KMS-11 (cell line): ENCODE results near the gene KCNQ1.

Experiments used
- H2AFZ ChIP-seq: fragments of 200-600 bp; sonication (generic); 2 replicates; pipeline ENCODE4 v1.6.1; 2016; ENCODE audit warnings: antibody characterized with exemption, mixed run types, low read depth
- H3K27ac ChIP-seq: fragments of 200-600 bp; sonication (generic); 2 replicates; pipeline ENCODE4 v1.6.1; 2016; ENCODE audit warnings: mild to moderate bottlenecking, mixed run types
- H3K27me3 ChIP-seq: fragments of 200-600 bp; sonication (generic); 2 replicates; pipeline ENCODE4 v1.6.1; 2017; ENCODE audit warnings: mild to moderate bottlenecking, low read depth, mixed run types, moderate library complexity; ENCODE audit not compliant: insufficient read depth
- H3K36me3 ChIP-seq: fragments of 200-600 bp; sonication (generic); 2 replicates; pipeline ENCODE4 v1.6.1; 2017; ENCODE audit warnings: mild to moderate bottlenecking, mixed run types; ENCODE audit not compliant: insufficient read depth
- H3K4me1 ChIP-seq: fragments of 200-600 bp; sonication (generic); 2 replicates; pipeline ENCODE4 v1.6.1; 2016; ENCODE audit warnings: mild to moderate bottlenecking, low read depth, mixed run types; ENCODE audit not compliant: poor library complexity, severe bottlenecking
- H3K4me2 ChIP-seq: fragments of 200-600 bp; sonication (generic); 2 replicates; pipeline ENCODE4 v1.7.0; 2016; ENCODE audit warnings: mild to moderate bottlenecking, mixed run types
- H3K4me3 ChIP-seq: fragments of 200-600 bp; sonication (generic); IDR thresholded peaks from 2 replicates; pipeline ENCODE4 v1.6.1; 2017; ENCODE audit warnings: low read depth, low read length, mixed read lengths; ENCODE audit not compliant: insufficient read depth
- H3K79me2 ChIP-seq: fragments of 200-600 bp; sonication (generic); 2 replicates; pipeline ENCODE4 v1.6.1; 2016; ENCODE audit warnings: low read depth, mixed run types; ENCODE audit not compliant: insufficient read depth
- H3K9ac ChIP-seq: fragments of 200-600 bp; sonication (generic); 2 replicates; pipeline ENCODE4 v1.6.1; 2016; ENCODE audit warnings: mild to moderate bottlenecking, mixed run types
- H4K20me1 ChIP-seq: fragments of 200-600 bp; sonication (generic); 2 replicates; pipeline ENCODE4 v1.6.1; 2016; ENCODE audit warnings: mild to moderate bottlenecking, mixed run types; ENCODE audit not compliant: insufficient read depth
- CTCF ChIP-seq: fragments of 200-600 bp; sonication (generic); conservative IDR thresholded peaks from 2 replicates; pipeline ENCODE4 v1.6.1; 2017; ENCODE audit warnings: low read depth, mild to moderate bottlenecking, antibody characterized with exemption, low read length, moderate library complexity, mixed read lengths

Gene KCNQ1

GRCh38 chr11:2507212-2507901, 62.5 kb downstream of the KCNQ1 start:
- Histone ChIP-seq H3K27ac (no peak overlapping the region), H3K4me3 (no peak overlapping the region), H3K4me1 (no peaks in the 10 kb centered on the region), H4K20me1 (no peaks in the 10 kb centered on the region), H2AFZ (no peak overlapping the region), H3K4me2 (no peak overlapping the region), H3K9ac (no peak overlapping the region), H3K27me3 (no peaks in the 10 kb centered on the region), H3K79me2 (no peaks in the 10 kb centered on the region), H3K36me3 (no peaks in the 10 kb centered on the region)
- TF ChIP-seq CTCF: no peak

DNA sequence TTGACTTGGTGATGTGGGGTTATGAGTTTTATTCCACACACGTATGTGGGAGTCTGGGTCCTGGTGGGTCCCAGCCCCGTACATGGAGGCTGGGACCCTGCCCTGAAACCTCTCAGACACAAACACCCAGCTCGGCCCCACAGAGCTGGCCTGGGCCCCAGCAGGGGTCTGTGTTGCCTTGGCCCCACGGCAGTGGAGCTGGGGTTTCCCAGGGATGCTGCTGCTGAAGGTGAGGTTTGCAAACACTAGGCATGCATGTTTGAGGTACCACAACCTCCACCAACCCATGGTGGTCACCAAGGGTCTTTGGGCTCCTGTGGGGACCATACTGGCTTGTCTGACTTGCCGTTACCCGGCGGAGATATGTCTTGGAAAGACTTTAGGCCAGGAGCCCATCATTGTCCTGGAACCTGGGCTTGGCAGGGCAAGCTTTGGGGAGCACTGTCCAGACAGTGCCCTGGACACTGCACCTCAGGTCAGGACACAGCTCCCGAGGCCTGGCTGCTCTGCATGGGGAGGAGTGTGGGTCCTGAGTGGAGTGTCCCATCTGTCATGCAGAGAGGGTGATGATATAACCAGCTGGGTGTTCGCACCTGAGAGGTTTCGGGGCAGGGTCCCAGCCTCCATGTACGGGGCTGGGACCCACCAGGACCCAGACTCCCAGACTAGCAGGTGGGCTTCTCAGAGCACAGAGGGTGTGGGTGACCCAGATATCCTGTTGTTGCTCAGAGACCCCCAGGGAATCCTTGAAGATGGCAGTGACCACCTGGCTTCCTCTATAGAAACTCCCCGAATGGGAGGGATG, 63.3 kb downstream of the KCNQ1 start:
- H2AFZ ChIP-seq: no peak overlapping the region
- no peaks in the 10 kb centered on the region for H4K20me1 ChIP-seq
- no peak overlapping the region for H3K27ac ChIP-seq
- H3K4me1 ChIP-seq: no peaks in the 10 kb centered on the region
- no peak for TF ChIP-seq CTCF
- no peaks in the 10 kb centered on the region for H3K36me3 ChIP-seq
- no peak overlapping the region for H3K4me2 ChIP-seq
- no peaks in the 10 kb centered on the region for H3K79me2 ChIP-seq
- H3K4me3 ChIP-seq: no peak overlapping the region
- H3K27me3 ChIP-seq: no peaks in the 10 kb centered on the region
- no peak overlapping the region for H3K9ac ChIP-seq

GRCh38 chr11:2508793-2509192, 64.0 kb downstream of the KCNQ1 start:
- Histone ChIP-seq H3K79me2 (no peaks in the 10 kb centered on the region), H3K4me1 (no peaks in the 10 kb centered on the region), H3K9ac (no peak overlapping the region), H3K4me3 (no peak overlapping the region), H2AFZ (no peak overlapping the region), H3K36me3 (no peaks in the 10 kb centered on the region), H3K27ac (no peak overlapping the region), H4K20me1 (no peaks in the 10 kb centered on the region), H3K27me3 (no peaks in the 10 kb centered on the region), H3K4me2 (no peak overlapping the region)
- no peak for TF ChIP-seq CTCF

GRCh38 chr11:2509481-2510001, 64.7 kb downstream of the KCNQ1 start:
- no peak for TF ChIP-seq CTCF
- no peaks in the 10 kb centered on the region for H3K79me2 ChIP-seq
- H2AFZ ChIP-seq: no peak overlapping the region
- no peak overlapping the region for H3K4me2 ChIP-seq
- H3K36me3 ChIP-seq: no peaks in the 10 kb centered on the region
- no peak overlapping the region for H3K4me3 ChIP-seq
- no peaks in the 10 kb centered on the region for H3K4me1 ChIP-seq
- no peak overlapping the region for H3K27ac ChIP-seq
- no peaks in the 10 kb centered on the region for H3K27me3 ChIP-seq
- H3K9ac ChIP-seq: no peak overlapping the region
- H4K20me1 ChIP-seq: no peaks in the 10 kb centered on the region
